Upper lobe of left lung (tissue), 6 donors: ENCODE measurements around the gene MCM5. TPM values are rescaled to one million over a fixed set of nuclear protein-coding genes. Genes with fewer than 3 reads are reported as not detected.

Experiments used
- ATAC-seq, 2 donors: fragments of 200-7000 bp; cut with Tn5 transposase; one replicate each; pipeline ENCODE4 v1.9.1; 2022; ENCODE audit warnings: mild to moderate bottlenecking in 2 of 2, moderate library complexity in 2 of 2; ENCODE audit not compliant: low FRiP score in 2 of 2
- DNase-seq, 2 donors: peaks; one replicate each; pipeline ENCODE4 v3.0.0-alpha.2; 2019 to 2020
- H3K27ac ChIP-seq, 4 donors: fragments of 200-600 bp; sonication (generic); one replicate each; pipeline ENCODE4 v1.5.1; 2016 to 2019
- H3K27me3 ChIP-seq, 4 donors: fragments of 200-600 bp; sonication (generic); one replicate each; pipeline ENCODE4 v1.5.1; 2017 to 2019
- H3K36me3 ChIP-seq, 4 donors: fragments of 200-600 bp; sonication (generic); one replicate each; pipeline ENCODE4 v1.5.1; 2016 to 2019
- H3K4me1 ChIP-seq, 4 donors: fragments of 200-600 bp; sonication (generic); one replicate each; pipeline ENCODE4 v1.5.1; 2018 to 2019
- H3K4me3 ChIP-seq, 4 donors: fragments of 200-600 bp; sonication (generic); one replicate each; pipeline ENCODE4 v1.5.1; 2017 to 2019; ENCODE audit warnings: mild to moderate bottlenecking in 2 of 4, moderate library complexity in 1 of 4
- H3K9me3 ChIP-seq, 4 donors: fragments of 200-600 bp; sonication (generic); one replicate each; pipeline ENCODE4 v1.5.1; 2018 to 2019
- EP300 ChIP-seq, 4 donors: sonication (generic); formaldehyde crosslinking; IDR thresholded peaks; one replicate each; pipeline ENCODE4 v1.5.1; 2017; ENCODE audit warnings: antibody characterized with exemption in 4 of 4, control low read depth in 2 of 4
- POLR2A ChIP-seq, 4 donors: fragments of 450-650 bp; IDR thresholded peaks; one replicate each; pipeline ENCODE4 v1.5.1; 2016 to 2017; ENCODE audit warnings: antibody characterized with exemption in 4 of 4, mild to moderate bottlenecking in 2 of 4
- POLR2AphosphoS5 ChIP-seq, 2 donors: sonication (generic); formaldehyde crosslinking; IDR thresholded peaks; one replicate each; pipeline ENCODE4 v1.5.1; 2017; ENCODE audit warnings: antibody characterized with exemption in 2 of 2
- WGBS, 2 donors: methylation state at CpG; one replicate each; pipeline ENCODE4 v1.1.5; 2017 to 2018; 5-methylcytosine and 5-hydroxymethylcytosine counted together
- total RNA-seq, 6 donors: library from RNA; depleted of rRNA in 4 of 6; stranded (reverse); fragments of >200 nt in 4 of 6; gene quantifications; one replicate each; pipeline versions ENCODE4 v1.1.0 to v1.2.1, GENCODE V29; 2016 to 2021
- TF ChIP-seq, protein P1 (sequence below), 6 experiments: fragments of 450-650 bp in 4 of 6; fragments of 200-600 bp in 2 of 6; sonication (generic) in 2 of 6; IDR thresholded peaks; one replicate each; pipeline ENCODE4 v1.5.1; 2016 to 2019; ENCODE audit warnings: antibody characterized with exemption in 6 of 6
- donor health status: DM: no; HTN: no; CAD: no; lungs with moderate emphysema.
- donor health status: DM: no; HTN: yes; CAD: no; lungs with severe emphysema.

Gene MCM5
- total RNA-seq, 6 donors from 2014 or later, result 9.8 to 34.4 (median 20.2) TPM

GRCh38 chr22:35419756-35420155 lies 19.8 kb downstream of the MCM5 start:
- no peak overlapping the region for H3K4me3 ChIP-seq
- DNase-seq, result no peak
- no peaks in the 10 kb centered on the region for H3K9me3 ChIP-seq
- H3K36me3 ChIP-seq, result peaks cover 6 to 97% (median 78%) of the 10 kb centered on the region in 4 donors
- no peak for ATAC-seq
- no peaks in the 10 kb centered on the region for H3K27me3 ChIP-seq
- TF ChIP-seq, protein P1, sequence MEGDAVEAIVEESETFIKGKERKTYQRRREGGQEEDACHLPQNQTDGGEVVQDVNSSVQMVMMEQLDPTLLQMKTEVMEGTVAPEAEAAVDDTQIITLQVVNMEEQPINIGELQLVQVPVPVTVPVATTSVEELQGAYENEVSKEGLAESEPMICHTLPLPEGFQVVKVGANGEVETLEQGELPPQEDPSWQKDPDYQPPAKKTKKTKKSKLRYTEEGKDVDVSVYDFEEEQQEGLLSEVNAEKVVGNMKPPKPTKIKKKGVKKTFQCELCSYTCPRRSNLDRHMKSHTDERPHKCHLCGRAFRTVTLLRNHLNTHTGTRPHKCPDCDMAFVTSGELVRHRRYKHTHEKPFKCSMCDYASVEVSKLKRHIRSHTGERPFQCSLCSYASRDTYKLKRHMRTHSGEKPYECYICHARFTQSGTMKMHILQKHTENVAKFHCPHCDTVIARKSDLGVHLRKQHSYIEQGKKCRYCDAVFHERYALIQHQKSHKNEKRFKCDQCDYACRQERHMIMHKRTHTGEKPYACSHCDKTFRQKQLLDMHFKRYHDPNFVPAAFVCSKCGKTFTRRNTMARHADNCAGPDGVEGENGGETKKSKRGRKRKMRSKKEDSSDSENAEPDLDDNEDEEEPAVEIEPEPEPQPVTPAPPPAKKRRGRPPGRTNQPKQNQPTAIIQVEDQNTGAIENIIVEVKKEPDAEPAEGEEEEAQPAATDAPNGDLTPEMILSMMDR (IDR thresholded peaks at IDR 0.05), result no peak
- TF ChIP-seq POLR2A (IDR thresholded peaks at IDR 0.05), result no peak
- TF ChIP-seq POLR2AphosphoS5 (IDR thresholded peaks at IDR 0.05), result no peak
- TF ChIP-seq EP300 (IDR thresholded peaks at IDR 0.05), result no peak
- H3K27ac ChIP-seq, result no peak overlapping the region
- WGBS, 2 donors, result 96 to 100% methylated on average over 2 to 9 of the region's 10 CpGs
- no peaks in the 10 kb centered on the region for H3K4me1 ChIP-seq

GRCh38 chr22:35421121-35421520 lies 21.2 kb downstream of the MCM5 start:
- no peaks in the 10 kb centered on the region for H3K27me3 ChIP-seq
- WGBS, 2 donors, result 92 to 93% methylated on average over 8 to 12 of the region's 12 CpGs

DNA sequence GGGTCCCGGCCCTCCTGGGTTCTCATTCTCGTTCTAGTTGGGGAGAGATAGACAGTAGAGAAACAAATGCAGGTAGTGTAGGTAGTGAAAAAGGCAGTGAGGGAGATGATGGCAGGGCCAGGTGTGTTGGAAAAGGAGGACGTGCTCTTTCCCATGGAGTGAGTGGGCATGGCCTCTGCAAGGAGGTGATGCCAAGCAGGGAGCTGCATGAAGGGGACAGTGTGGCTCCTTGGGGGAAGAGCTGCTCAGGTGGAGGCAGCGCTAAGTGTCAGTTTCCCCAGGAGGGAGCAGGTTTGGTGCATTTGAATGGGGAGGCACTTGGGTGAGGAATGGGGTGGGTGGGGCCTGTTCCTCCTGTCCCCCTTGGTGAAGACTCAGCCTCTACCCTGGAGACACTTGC lies 22.2 kb downstream of the MCM5 start:
- no peak for ATAC-seq
- no peaks in the 10 kb centered on the region for H3K27me3 ChIP-seq
- no peaks in the 10 kb centered on the region for H3K9me3 ChIP-seq
- WGBS, 2 donors, result 94 to 95% methylated on average over 4 of the region's 4 CpGs
- H3K27ac ChIP-seq, result no peak overlapping the region
- peaks cover 6 to 79% (median 60%) of the 10 kb centered on the region in 4 donors for H3K36me3 ChIP-seq
- no peak for TF ChIP-seq POLR2AphosphoS5 (IDR thresholded peaks at IDR 0.05)
- TF ChIP-seq, protein P1 (IDR thresholded peaks at IDR 0.05), result no peak
- TF ChIP-seq EP300 (IDR thresholded peaks at IDR 0.05), result no peak
- no peak for TF ChIP-seq POLR2A (IDR thresholded peaks at IDR 0.05)
- H3K4me1 ChIP-seq, result no peaks in the 10 kb centered on the region
- no peak overlapping the region for H3K4me3 ChIP-seq
- DNase-seq, result no peak

More at GRCh38 chr22:35421121-35421520, 21.2 kb downstream of the MCM5 start:
- Histone ChIP-seq H3K4me1 (no peaks in the 10 kb centered on the region), H3K36me3 (peaks cover 6 to 89% (median 69%) of the 10 kb centered on the region in 4 donors), H3K4me3 (no peak overlapping the region), H3K9me3 (no peaks in the 10 kb centered on the region), H3K27ac (no peak overlapping the region)
- ATAC-seq (no peak), DNase-seq (no peak)
- no peak for TF ChIP-seq POLR2A (IDR thresholded peaks at IDR 0.05)
- TF ChIP-seq, protein P1 (IDR thresholded peaks at IDR 0.05), result no peak
- TF ChIP-seq POLR2AphosphoS5 (IDR thresholded peaks at IDR 0.05), result no peak
- no peak for TF ChIP-seq EP300 (IDR thresholded peaks at IDR 0.05)

- WGBS, 2 donors, result 93 to 97% methylated on average over 7 to 9 of the region's 9 CpGs
- no peak for DNase-seq
- Histone ChIP-seq H3K27ac (no peak overlapping the region), H3K9me3 (no peaks in the 10 kb centered on the region), H3K36me3 (peaks cover 4 to 71% (median 54%) of the 10 kb centered on the region in 4 donors), H3K27me3 (no peaks in the 10 kb centered on the region), H3K4me1 (no peaks in the 10 kb centered on the region), H3K4me3 (no peak overlapping the region)
- no peak for ATAC-seq
- no peak for TF ChIP-seq POLR2A (IDR thresholded peaks at IDR 0.05)
- no peak for TF ChIP-seq EP300 (IDR thresholded peaks at IDR 0.05)
- no peak for TF ChIP-seq POLR2AphosphoS5 (IDR thresholded peaks at IDR 0.05)
- TF ChIP-seq, protein P1 (IDR thresholded peaks at IDR 0.05), result no peak
Observed at GRCh38 chr22:35422936-35423335, 23.0 kb downstream of the MCM5 start.

DNA sequence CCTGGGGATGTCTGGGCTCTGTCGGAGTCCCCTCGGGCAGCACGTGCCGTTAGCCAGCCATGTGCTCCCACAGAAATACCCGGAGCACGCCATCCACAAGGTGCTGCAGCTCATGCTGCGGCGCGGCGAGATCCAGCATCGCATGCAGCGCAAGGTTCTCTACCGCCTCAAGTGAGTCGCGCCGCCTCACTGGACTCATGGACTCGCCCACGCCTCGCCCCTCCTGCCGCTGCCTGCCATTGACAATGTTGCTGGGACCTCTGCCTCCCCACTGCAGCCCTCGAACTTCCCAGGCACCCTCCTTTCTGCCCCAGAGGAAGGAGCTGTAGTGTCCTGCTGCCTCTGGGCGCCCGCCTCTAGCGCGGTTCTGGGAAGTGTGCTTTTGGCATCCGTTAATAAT lies 24.1 kb downstream of the MCM5 start:
- Histone ChIP-seq H3K36me3 (peaks cover 4 to 64% (median 51%) of the 10 kb centered on the region in 4 donors), H3K27me3 (no peaks in the 10 kb centered on the region), H3K4me1 (no peaks in the 10 kb centered on the region), H3K4me3 (no peak overlapping the region), H3K27ac (no peak overlapping the region), H3K9me3 (no peaks in the 10 kb centered on the region)
- TF ChIP-seq POLR2A (IDR thresholded peaks at IDR 0.05), result no peak
- no peak for TF ChIP-seq POLR2AphosphoS5 (IDR thresholded peaks at IDR 0.05)
- no peak for TF ChIP-seq EP300 (IDR thresholded peaks at IDR 0.05)
- TF ChIP-seq, protein P1 (IDR thresholded peaks at IDR 0.05), result no peak
- WGBS, 2 donors, result 95 to 97% methylated on average over 22 to 26 of the region's 26 CpGs
- DNase-seq, result peak in 1 of 2 donors; percentile 71
- ATAC-seq, result no peak
